Mesendoderm (in vitro differentiated cells): Measurements from ENCODE around the gene INTS4.

Experiments
- DNase-seq: peaks from one replicate; pipeline ENCODE4 v3.0.0; 2013
- H2AK5ac ChIP-seq: 2 replicates; pipeline ENCODE4 v1.6.1; 2013; ENCODE audit warnings: low read length, inconsistent platforms
- H2BK120ac ChIP-seq: 2 replicates; pipeline ENCODE4 v1.6.1; 2013; ENCODE audit warnings: low read depth, mild to moderate bottlenecking, low read length, moderate library complexity, mixed read lengths
- H2BK15ac ChIP-seq: replicated peaks from 2 replicates; pipeline ENCODE4 v1.6.1; 2013; ENCODE audit warnings: low read depth, mild to moderate bottlenecking, moderate library complexity
- H2BK5ac ChIP-seq: 2 replicates; pipeline ENCODE4 v1.6.1; 2013; ENCODE audit warnings: low read length, inconsistent platforms
- H3K18ac ChIP-seq: 2 replicates; pipeline ENCODE4 v1.6.1; 2013; ENCODE audit warnings: mild to moderate bottlenecking, low read length, mixed read lengths
- H3K23ac ChIP-seq: one replicate; pipeline ENCODE4 v1.6.1; 2013; ENCODE audit warnings: low read length
- H3K27ac ChIP-seq: 2 replicates; pipeline ENCODE4 v1.5.1; 2013; ENCODE audit warnings: low read depth, mild to moderate bottlenecking, inconsistent platforms, low read length, moderate library complexity
- H3K27me3 ChIP-seq: 2 replicates; pipeline ENCODE4 v1.6.1; 2013; ENCODE audit warnings: low read length, control low read depth, mild to moderate bottlenecking, inconsistent platforms; ENCODE audit not compliant: insufficient read depth, poor library complexity
- H3K36me3 ChIP-seq: 2 replicates; pipeline ENCODE4 v1.6.1; 2013; ENCODE audit warnings: low read length, inconsistent platforms; ENCODE audit not compliant: control insufficient read depth, insufficient read depth
- H3K4ac ChIP-seq: one replicate; pipeline ENCODE4 v1.6.1; 2013; ENCODE audit warnings: low read depth, mild to moderate bottlenecking, low read length, moderate library complexity
- H3K4me1 ChIP-seq: 2 replicates; pipeline ENCODE4 v1.6.1; 2013; ENCODE audit warnings: low read depth, low read length, inconsistent platforms; ENCODE audit not compliant: control insufficient read depth
- H3K4me2 ChIP-seq: 2 replicates; pipeline ENCODE4 v1.6.1; 2013; ENCODE audit warnings: low read length
- H3K4me3 ChIP-seq: 2 replicates; pipeline ENCODE4 v1.5.1; 2013; ENCODE audit warnings: mild to moderate bottlenecking, low read length
- H3K56ac ChIP-seq: one replicate; pipeline ENCODE4 v1.6.1; 2013; ENCODE audit warnings: low read length
- H3K79me1 ChIP-seq: 2 replicates; pipeline ENCODE4 v1.6.1; 2013; ENCODE audit warnings: low read length, inconsistent platforms
- H3K79me2 ChIP-seq: 2 replicates; pipeline ENCODE4 v1.6.1; 2013; ENCODE audit warnings: mild to moderate bottlenecking, low read length; ENCODE audit not compliant: control insufficient read depth, insufficient read depth
- H3K9ac ChIP-seq: 2 replicates; pipeline ENCODE4 v1.6.1; 2013; ENCODE audit warnings: low read length, inconsistent platforms
- H4K5ac ChIP-seq: one replicate; pipeline ENCODE4 v1.6.1; 2013; ENCODE audit warnings: low read length
- H4K8ac ChIP-seq: one replicate; pipeline ENCODE4 v1.6.1; 2013; ENCODE audit warnings: low read depth, mild to moderate bottlenecking, control low read depth, low read length, moderate library complexity
- WGBS: extraction: QIAGEN DNeasy Blood & Tissue Kit; methylation state at CpG from one replicate; pipeline ENCODE4 v1.1.7; 2013; ENCODE audit warnings: low lambda C conversion rate, missing lambda C conversion rate; ENCODE audit not compliant: insufficient coverage; ENCODE audit errors: extremely low coverage; 5-methylcytosine and 5-hydroxymethylcytosine counted together

Gene INTS4

GRCh38 chr11:78027759-78028158 lies 33.3 kb upstream of the INTS4 start:
- Histone ChIP-seq H3K4ac (no peak overlapping the region), H3K9ac (no peak overlapping the region), H3K79me2 (no peaks in the 10 kb centered on the region), H2BK120ac (no peak overlapping the region), H3K23ac (no peak overlapping the region), H3K27ac (no peak overlapping the region), H3K27me3 (no peaks in the 10 kb centered on the region), H3K4me3 (no peak overlapping the region), H3K36me3 (no peaks in the 10 kb centered on the region), H3K4me1 (no peaks in the 10 kb centered on the region), H2BK15ac (no peak overlapping the region), H2BK5ac (no peak overlapping the region), H3K79me1 (no peaks in the 10 kb centered on the region), H4K8ac (no peak overlapping the region), H3K4me2 (no peak overlapping the region), H4K5ac (no peak overlapping the region), H2AK5ac (no peak overlapping the region), H3K18ac (no peak overlapping the region), H3K56ac (no peak overlapping the region)
- no CpG with 5 or more reads among the region's 2 CpGs for WGBS
- no peak for DNase-seq

GRCh38 chr11:78025378-78025777 lies 30.9 kb upstream of the INTS4 start:
- Histone ChIP-seq H4K5ac (no peak overlapping the region), H3K4me2 (no peak overlapping the region), H3K9ac (no peak overlapping the region), H2BK15ac (no peak overlapping the region), H3K56ac (no peak overlapping the region), H3K27me3 (no peaks in the 10 kb centered on the region), H2BK5ac (no peak overlapping the region), H3K4me3 (no peak overlapping the region), H3K79me1 (peaks cover 5% of the 10 kb centered on the region), H3K79me2 (no peaks in the 10 kb centered on the region), H3K27ac (no peak overlapping the region), H3K4me1 (peaks cover 2% of the 10 kb centered on the region), H2BK120ac (no peak overlapping the region), H2AK5ac (no peak overlapping the region), H4K8ac (no peak overlapping the region), H3K36me3 (no peaks in the 10 kb centered on the region), H3K4ac (no peak overlapping the region), H3K18ac (no peak overlapping the region), H3K23ac (no peak overlapping the region)
- no peak for DNase-seq

GRCh38 chr11:78023426-78023825 lies 29.0 kb upstream of the INTS4 start:
- peak overlapping the region; percentile 76 for H3K9ac ChIP-seq
- H3K4me2 ChIP-seq, result peak overlapping the region; percentile 56
- H3K23ac ChIP-seq, result no peak overlapping the region
- no peak overlapping the region for H2BK120ac ChIP-seq
- peak overlapping the region; percentile 45 for H3K4me3 ChIP-seq
- no peak overlapping the region for H3K4ac ChIP-seq
- no peak overlapping the region for H3K27ac ChIP-seq
- H3K36me3 ChIP-seq, result no peaks in the 10 kb centered on the region
- no peak overlapping the region for H2BK15ac ChIP-seq
- no peaks in the 10 kb centered on the region for H3K27me3 ChIP-seq
- H2AK5ac ChIP-seq, result no peak overlapping the region
- H2BK5ac ChIP-seq, result no peak overlapping the region
- H4K5ac ChIP-seq, result no peak overlapping the region
- no peaks in the 10 kb centered on the region for H3K79me2 ChIP-seq
- H4K8ac ChIP-seq, result no peak overlapping the region
- DNase-seq, result no peak
- no peak overlapping the region for H3K18ac ChIP-seq
- H3K56ac ChIP-seq, result peak overlapping the region; percentile 87
- no CpG with 5 or more reads among the region's 7 CpGs for WGBS
- H3K4me1 ChIP-seq, result peaks cover 2% of the 10 kb centered on the region
- peaks cover 5% of the 10 kb centered on the region for H3K79me1 ChIP-seq

DNA sequence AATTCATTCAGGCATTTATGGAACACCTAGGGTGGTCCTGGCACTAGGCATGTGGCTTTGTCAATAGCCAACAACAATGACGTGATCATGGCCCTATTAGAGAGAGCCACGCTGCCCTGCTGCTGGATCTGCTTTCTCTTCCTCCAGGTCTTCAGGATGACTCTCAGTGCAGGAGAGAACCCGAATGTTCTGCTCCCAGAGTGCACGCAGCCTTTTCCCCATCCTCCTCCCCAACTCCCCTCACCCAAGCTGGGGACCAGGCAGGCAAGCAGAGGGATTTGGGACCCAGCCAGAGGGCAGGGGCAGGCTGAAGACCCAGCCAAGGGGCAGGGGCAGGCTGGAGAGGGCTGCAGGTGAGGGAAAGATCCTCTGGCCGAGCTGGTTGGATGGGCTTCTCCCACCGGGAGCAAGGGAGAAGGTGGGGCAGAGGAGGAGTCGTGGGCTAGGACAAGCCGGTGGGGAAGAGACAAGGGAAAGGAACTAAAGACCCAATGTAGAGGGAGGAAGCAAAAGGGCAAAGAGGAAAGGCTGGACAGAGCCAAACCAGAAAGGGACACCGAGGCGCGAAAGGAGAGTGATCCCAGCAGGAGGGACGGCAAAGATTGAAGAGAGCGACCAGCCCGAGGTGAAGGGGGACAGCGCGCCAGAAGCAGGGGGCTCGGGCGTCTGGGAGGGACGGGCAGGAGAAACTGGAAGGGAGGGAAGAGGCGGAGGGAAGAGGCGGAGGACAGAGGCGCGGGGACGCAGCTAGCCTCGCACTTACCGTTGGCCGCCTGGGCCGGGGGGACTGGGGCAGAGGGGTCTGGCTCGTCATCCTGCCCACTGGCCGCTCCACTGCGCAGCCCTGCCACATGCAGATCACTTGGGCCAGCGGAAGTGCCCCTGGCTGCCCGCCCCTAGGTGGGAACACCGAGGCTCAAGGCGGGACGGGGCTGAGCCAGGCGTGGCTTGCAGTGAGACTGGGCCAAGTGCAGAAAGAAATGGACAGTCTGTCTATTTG lies 28.2 kb upstream of the INTS4 start, which contains the start of gene KCTD14:
TSS of gene KCTD14 (minus strand) at position 880 of the 1,000 bp plus-strand sequence. CDS start at position 853, 27 bp downstream.
- Histone ChIP-seq H3K79me2 (no peaks in the 10 kb centered on the region), H3K36me3 (no peaks in the 10 kb centered on the region), H3K23ac (no peak within 1 kb of the TSS), H4K8ac (no peak within 1 kb of the TSS), H3K4me1 (peaks cover 2% of the 10 kb centered on the region), H3K56ac (peak within 1 kb of the TSS; percentile 87), H3K27ac (no peak within 1 kb of the TSS), H3K79me1 (peaks cover 5% of the 10 kb centered on the region), H3K4ac (no peak within 1 kb of the TSS), H2BK120ac (no peak within 1 kb of the TSS), H3K4me2 (peak within 1 kb of the TSS; percentile 56), H2BK15ac (no peak within 1 kb of the TSS), H2AK5ac (no peak within 1 kb of the TSS), H3K4me3 (peak within 1 kb of the TSS; percentile 45), H4K5ac (no peak within 1 kb of the TSS), H3K27me3 (no peaks in the 10 kb centered on the region), H2BK5ac (no peak within 1 kb of the TSS), H3K9ac (peak within 1 kb of the TSS; percentile 76), H3K18ac (peak within 1 kb of the TSS; percentile 2)
- no CpG with 5 or more reads among the region's 37 CpGs for WGBS
- DNase-seq, result peak; percentile 86

DNA sequence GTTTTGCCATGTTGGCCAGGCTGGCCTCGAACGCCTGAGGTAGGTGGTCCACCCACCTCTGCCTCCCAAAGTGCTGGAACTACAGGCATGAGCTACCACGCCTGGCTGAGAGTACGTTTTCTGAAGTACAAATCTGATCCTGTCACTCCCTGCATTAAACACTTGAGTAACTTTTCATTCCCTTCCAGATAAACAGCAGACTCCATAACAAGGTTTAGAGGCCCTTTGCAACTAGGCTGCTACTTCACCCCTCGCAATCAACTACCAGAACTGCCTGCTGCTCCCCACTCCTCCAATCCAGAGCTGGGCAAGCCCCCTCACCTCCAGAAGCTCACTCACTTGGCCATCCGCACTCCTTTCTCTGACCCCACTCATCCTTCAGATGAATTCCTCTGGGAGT lies 27.1 kb upstream of the INTS4 start:
- Histone ChIP-seq H3K27ac (no peak overlapping the region), H3K79me2 (no peaks in the 10 kb centered on the region), H4K8ac (no peak overlapping the region), H3K4me3 (no peak overlapping the region), H2BK15ac (no peak overlapping the region), H3K4ac (no peak overlapping the region), H3K27me3 (no peaks in the 10 kb centered on the region), H3K4me2 (no peak overlapping the region), H3K23ac (no peak overlapping the region), H3K56ac (peak overlapping the region; percentile 34), H2BK120ac (no peak overlapping the region), H3K79me1 (peaks cover 5% of the 10 kb centered on the region), H3K9ac (peak overlapping the region; percentile 76), H3K4me1 (peaks cover 2% of the 10 kb centered on the region), H2AK5ac (peak overlapping the region; percentile 78), H3K36me3 (peaks cover 2% of the 10 kb centered on the region), H2BK5ac (no peak overlapping the region), H4K5ac (no peak overlapping the region), H3K18ac (no peak overlapping the region)
- DNase-seq, result no peak
- no CpG with 5 or more reads among the region's 6 CpGs for WGBS
